Stimulated activated CD8-positive, alpha-beta memory T cell treated with anti-CD3 and anti-CD28 coated beads, Interleukin-7, amount 100 ng/mL, for 24 hours (primary cell): Measurements from ENCODE around the gene TACC2.

Experiments used
- DNase-seq: peaks from one replicate; pipeline ENCODE4 v3.0.0-alpha.2; 2020; ENCODE audit warnings: low read depth

The TACC2 gene

GRCh38 chr10:122222638-122223037 lies 233.7 kb downstream of the TACC2 start:
- no peak for DNase-seq

GRCh38 chr10:122224159-122224558 lies 235.2 kb downstream of the TACC2 start:
- no peak for DNase-seq

GRCh38 chr10:122225330-122225729 lies 236.4 kb downstream of the TACC2 start:
- DNase-seq, result no peak

GRCh38 chr10:122227754-122228153 lies 238.8 kb downstream of the TACC2 start:
- no peak for DNase-seq

- no peak for DNase-seq
These were observed 240.7 kb downstream of the TACC2 start for GRCh38 chr10:122229666-122230065.

GRCh38 chr10:122230222-122230621 lies 241.3 kb downstream of the TACC2 start:
- no peak for DNase-seq

- no peak for DNase-seq
These were observed 243.8 kb downstream of the TACC2 start for GRCh38 chr10:122232769-122233168.

GRCh38 chr10:122233857-122234348 lies 244.9 kb downstream of the TACC2 start:
- DNase-seq, result no peak

- DNase-seq, result no peak
These were observed 245.5 kb downstream of the TACC2 start for GRCh38 chr10:122234416-122234815.

GRCh38 chr10:122236690-122237306 lies 247.8 kb downstream of the TACC2 start:
- DNase-seq, result no peak

- no peak for DNase-seq
These were observed 248.5 kb downstream of the TACC2 start for GRCh38 chr10:122237331-122237990.

- no peak for DNase-seq
These were observed 250.8 kb downstream of the TACC2 start for GRCh38 chr10:122239578-122240257.

GRCh38 chr10:122240401-122240800 lies 251.4 kb downstream of the TACC2 start:
- no peak for DNase-seq

GRCh38 chr10:122241836-122242235 lies 252.9 kb downstream of the TACC2 start:
- no peak for DNase-seq

- no peak for DNase-seq
These were observed 254.6 kb downstream of the TACC2 start for GRCh38 chr10:122243550-122243949.

GRCh38 chr10:122244001-122244975 lies 255.3 kb downstream of the TACC2 start:
- DNase-seq, result no peak

GRCh38 chr10:122245136-122245535 lies 256.2 kb downstream of the TACC2 start:
- no peak for DNase-seq

GRCh38 chr10:122245897-122246296 lies 256.9 kb downstream of the TACC2 start:
- no peak for DNase-seq

- DNase-seq, result no peak
These were observed 258.0 kb downstream of the TACC2 start for GRCh38 chr10:122246830-122247520.

GRCh38 chr10:122248356-122249302 lies 259.7 kb downstream of the TACC2 start:
- DNase-seq, result no peak
